HFF-Myc (cell line): ENCODE data around the gene FUT3.
"Not testable (repeated sequence)": the region's sequence is repeated elsewhere in the genome, so short reads cannot be mapped to it uniquely, and the experiment has no call there.

Experiments
- DNase-seq: peaks from one replicate; pipeline ENCODE4 v3.0.0-alpha.2; 2011; ENCODE audit warnings: low read depth; ENCODE audit errors: extremely low read depth
- H3K4me3 ChIP-seq: replicated peaks from 2 replicates; pipeline ENCODE4 v1.5.1; 2011; ENCODE audit warnings: low read depth, mild to moderate bottlenecking, control low read depth, low read length
- CTCF ChIP-seq: IDR thresholded peaks from 2 replicates; pipeline ENCODE4 v1.5.1; 2012; ENCODE audit warnings: mild to moderate bottlenecking, low read depth, low read length, control low read depth; ENCODE audit errors: missing control alignments

FUT3 gene

GRCh38 chr19:5891572-5891937 lies 40.3 kb upstream of the FUT3 start:
- H3K4me3 ChIP-seq = no peak overlapping the region
- no peak for TF ChIP-seq CTCF
- DNase-seq = no peak

DNA sequence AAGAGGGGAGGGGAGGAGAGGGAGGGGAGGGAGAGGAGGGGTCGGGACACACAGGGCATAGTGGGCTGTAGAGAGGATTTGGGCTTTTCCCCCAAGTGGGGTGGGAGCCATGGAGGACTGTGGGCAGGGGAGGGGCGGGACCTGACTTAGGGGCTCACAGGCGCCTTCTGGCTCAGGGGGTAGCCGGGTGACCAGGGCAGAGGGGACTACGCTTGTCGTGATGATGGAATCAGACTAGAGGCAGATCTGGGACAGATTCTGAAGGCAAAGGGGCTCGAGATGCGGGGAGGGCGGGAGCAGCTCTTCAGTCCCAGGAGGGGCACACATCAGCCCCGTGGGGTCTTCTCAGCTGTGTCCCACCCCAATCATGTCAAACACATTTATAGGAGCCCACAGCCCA lies 38.9 kb upstream of the FUT3 start:
- H3K4me3 ChIP-seq = no peak overlapping the region
- no peak for TF ChIP-seq CTCF
- no peak for DNase-seq

- DNase-seq = no peak
- TF ChIP-seq CTCF = no peak
- H3K4me3 ChIP-seq = no peak overlapping the region
Measured at GRCh38 chr19:5889288-5889971, 38.2 kb upstream of the FUT3 start.

DNA sequence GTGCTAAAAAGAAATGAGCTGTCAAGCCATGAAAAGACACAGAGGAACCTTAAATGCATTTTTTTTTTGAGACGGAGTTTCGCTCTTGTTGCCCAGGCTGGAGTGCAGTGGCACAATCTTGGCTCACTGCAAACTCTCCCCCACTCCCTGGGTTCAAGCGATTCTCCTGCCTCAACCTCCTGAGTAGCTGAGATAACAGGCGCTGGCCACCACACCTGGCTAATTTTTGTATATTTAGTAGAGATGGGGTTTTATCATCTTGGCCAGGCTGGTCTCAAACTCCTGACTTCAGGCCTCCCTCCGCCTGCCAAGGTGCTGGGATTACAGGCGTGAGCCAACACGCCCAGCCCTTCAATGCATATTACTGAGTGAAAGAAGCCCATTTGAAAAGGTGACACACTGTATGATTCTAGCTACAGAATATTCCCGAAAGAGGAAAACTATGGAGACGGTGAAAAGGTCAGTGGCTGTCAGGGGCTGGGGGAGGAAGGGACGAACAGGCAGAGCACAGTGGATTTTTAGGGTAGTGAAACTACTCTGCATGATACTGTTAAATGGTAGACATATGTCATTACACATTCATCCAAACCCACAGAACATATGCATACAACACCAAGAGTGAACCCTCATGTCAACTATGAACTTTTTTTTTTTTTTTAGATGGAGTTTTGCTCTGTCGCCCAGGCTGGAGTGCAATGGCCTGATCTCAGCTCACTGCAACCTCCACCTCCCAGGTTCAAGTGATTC lies 33.0 kb upstream of the FUT3 start:
- DNase-seq = not testable (repeated sequence)

DNA sequence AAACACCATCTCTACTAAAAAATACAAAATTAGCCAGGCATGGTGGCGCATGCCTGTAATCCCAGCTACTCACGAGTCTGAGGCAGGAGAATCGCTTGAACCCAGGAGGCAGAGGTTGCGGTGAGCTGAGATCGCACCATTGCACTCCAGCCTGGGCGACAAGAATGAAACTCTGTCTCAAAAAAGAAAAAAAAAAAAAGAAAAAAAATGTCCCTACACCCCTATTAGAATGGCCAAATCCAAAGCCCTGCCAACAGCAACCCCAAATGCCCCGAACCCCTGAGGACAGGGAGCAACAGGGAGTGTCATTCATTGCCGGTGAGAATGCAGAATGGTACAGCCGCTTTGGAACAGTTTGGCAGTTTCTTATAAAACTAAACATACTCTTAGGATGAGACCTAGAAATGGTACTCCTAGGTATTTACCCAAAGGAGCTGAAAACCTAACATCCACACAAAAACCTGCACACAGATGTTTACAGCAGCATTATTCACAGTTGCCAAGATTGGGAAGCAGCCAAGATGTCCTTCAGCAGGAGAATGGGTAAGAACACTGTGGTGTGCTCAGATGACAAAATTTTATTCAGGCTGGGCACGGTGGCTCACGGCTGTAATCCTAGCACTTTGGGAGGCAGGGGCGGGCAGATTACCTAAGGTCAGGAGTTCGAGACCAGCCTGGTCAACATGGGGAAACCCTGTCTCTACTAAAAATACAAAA lies 32.1 kb upstream of the FUT3 start:
- not testable (repeated sequence) for DNase-seq

More for the DNA sequence above, 33.0 kb upstream of the FUT3 start:
- H3K4me3 ChIP-seq = not testable (repeated sequence)

GRCh38 chr19:5882421-5882968 lies 31.2 kb upstream of the FUT3 start:
- no peak overlapping the region for H3K4me3 ChIP-seq

More for the DNA sequence above, 32.1 kb upstream of the FUT3 start:
- not testable (repeated sequence) for H3K4me3 ChIP-seq

More at GRCh38 chr19:5882421-5882968, 31.2 kb upstream of the FUT3 start:
- no peak for TF ChIP-seq CTCF
- no peak for DNase-seq
